Endometrial microvascular endothelial cells (primary cell): ENCODE measurements around the gene TMC6. TPM values are rescaled to one million over a fixed set of nuclear protein-coding genes. Genes with fewer than 3 reads are reported as not detected.
"Not testable (repeated sequence)": the region's sequence is repeated elsewhere in the genome, so short reads cannot be mapped to it uniquely, and the experiment has no call there.

ENCODE experiments used
- in situ Hi-C: cut with HindIII; loops from 2 replicates; pipeline ENCODE4 v1.10.0; 2017; ENCODE audit warnings: low sequenced_read_pairs, low pct_unique_long_range_greater_than_20kb; ENCODE audit errors: inconsistent ontology term
- total RNA-seq: library from RNA; depleted of rRNA; stranded (reverse); fragments of >200 nt; gene quantifications from one replicate; pipeline ENCODE4 v1.2.3, GENCODE V29; 2015; ENCODE audit errors: inconsistent ontology term

TMC6 gene, protein sequence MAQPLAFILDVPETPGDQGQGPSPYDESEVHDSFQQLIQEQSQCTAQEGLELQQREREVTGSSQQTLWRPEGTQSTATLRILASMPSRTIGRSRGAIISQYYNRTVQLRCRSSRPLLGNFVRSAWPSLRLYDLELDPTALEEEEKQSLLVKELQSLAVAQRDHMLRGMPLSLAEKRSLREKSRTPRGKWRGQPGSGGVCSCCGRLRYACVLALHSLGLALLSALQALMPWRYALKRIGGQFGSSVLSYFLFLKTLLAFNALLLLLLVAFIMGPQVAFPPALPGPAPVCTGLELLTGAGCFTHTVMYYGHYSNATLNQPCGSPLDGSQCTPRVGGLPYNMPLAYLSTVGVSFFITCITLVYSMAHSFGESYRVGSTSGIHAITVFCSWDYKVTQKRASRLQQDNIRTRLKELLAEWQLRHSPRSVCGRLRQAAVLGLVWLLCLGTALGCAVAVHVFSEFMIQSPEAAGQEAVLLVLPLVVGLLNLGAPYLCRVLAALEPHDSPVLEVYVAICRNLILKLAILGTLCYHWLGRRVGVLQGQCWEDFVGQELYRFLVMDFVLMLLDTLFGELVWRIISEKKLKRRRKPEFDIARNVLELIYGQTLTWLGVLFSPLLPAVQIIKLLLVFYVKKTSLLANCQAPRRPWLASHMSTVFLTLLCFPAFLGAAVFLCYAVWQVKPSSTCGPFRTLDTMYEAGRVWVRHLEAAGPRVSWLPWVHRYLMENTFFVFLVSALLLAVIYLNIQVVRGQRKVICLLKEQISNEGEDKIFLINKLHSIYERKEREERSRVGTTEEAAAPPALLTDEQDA
- 30.3 TPM for total RNA-seq

DNA sequence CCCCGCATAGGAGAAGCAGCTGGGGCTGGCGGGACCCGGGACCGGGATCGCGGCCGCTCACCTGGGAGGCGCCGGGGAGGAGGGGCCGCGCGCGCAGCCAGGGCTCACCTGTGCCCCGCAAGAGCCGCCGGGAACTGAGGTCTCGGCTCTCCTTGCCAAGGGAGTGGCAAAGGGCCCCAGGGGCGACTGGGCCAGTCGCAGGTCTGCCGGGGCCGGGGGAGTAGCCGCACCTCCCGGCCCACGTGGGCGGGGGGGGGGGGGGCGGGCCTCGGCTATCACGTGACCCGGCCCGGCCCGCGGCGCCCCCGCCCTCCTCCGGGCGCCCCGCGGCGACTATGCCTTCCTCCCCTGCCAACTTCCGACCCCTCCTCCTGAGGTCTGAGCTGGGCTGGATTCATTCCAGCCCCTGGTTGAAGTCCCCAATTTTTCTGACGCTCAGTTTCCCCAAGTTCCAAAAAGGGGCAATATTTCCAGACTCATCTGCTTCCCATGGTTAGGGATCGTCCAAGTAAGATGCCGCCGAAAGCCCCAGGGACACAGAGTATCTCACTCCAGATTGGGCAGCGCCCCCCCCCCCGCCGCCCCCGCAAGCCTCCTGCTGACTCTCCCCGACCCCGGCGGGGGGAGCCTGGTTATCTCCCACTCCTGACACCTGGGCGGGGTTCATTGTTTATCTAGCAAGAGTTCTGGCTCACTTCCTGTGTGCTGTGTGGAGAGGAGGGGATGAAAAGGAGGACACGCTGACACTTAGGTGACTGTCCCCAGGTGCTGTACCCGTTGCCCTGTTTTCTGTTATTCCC is at the start of gene TMC6:
Gene TMC6, minus strand, starts transcription at position 205 of the 800 bp plus-strand sequence. CDS start 1,923 bp downstream, outside the sequence.
- in situ Hi-C loops: no loop called here

DNA sequence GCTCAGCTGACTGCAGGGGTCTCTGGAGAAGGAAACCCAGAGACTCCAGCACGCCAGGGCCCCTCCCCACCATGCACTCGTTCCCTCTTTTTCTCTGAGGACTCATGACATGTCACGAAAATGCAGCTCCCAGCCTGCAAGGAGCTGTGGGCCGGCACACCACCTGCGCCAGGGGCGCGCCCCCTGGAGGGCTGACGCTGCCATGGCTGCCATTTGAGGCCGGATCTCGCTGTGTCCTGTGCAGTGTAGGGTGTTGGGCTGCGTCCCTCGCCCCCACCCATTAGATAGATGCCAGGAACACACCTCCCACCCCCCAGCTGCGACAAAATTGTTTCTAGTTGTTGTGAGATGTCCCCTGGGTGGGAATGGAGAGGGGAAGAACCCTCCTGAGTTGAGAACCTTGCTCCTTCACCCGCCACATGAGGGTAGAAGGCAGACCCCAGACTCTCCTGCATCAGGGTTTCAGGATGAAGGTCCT is 48.0 kb upstream of the TMC6 start:
- in situ Hi-C loops: no loop called here

DNA sequence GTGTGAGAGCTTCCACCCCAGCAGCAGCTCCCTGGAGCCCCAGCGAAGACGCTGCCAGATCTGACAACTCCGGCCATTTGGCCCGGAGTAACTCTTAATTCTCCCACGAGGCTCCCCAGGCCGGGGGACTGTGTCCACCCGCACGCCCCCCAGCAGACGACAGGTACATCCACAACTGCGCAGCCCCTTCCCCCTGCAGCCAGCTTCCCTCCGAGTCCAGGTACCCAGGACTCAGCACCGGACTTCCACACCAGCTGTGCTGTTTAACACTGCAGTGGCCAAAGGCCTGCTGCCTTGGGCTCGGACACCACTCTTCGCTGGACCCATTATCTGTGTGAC is 47.1 kb upstream of the TMC6 start:
- in situ Hi-C loops: no loop called here

DNA sequence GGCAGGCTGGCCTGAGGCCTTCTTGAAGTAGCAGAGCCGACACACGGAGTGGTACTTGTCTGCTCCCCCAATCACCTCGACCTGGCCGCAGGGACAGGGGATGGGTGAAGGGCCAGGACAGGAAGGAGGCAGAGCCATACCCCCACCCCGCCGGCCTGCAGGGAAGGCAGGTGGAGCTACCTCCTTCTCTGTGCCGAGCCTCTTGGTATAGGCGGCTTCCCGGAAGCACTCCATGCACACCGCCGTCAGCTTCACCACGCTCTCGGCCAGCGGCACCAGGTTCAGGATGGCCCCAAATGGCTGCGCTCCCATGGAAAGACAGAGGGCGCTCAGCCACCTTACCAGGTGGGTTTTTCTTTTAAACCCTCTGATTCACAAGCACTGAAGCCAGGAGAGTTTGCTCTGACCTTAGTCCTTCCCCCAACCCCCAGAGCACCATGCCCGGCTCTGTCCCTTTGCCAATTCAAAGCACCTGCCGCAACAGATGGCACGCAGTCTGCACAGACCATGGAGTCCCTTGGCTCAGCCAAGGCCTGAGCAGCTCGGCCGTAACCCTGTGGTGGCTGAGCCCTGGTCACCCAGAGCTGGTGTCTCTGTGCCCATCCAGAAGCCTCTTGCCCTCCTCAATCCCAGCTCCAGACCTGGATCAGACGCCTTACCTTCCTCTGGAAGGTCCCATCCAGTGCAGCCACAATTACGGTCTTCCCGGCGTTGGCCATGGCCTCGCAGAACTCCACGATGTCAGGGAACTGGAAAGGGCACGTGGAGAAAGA is 46.5 kb upstream of the TMC6 start:
- in situ Hi-C loops: no loop called here

DNA sequence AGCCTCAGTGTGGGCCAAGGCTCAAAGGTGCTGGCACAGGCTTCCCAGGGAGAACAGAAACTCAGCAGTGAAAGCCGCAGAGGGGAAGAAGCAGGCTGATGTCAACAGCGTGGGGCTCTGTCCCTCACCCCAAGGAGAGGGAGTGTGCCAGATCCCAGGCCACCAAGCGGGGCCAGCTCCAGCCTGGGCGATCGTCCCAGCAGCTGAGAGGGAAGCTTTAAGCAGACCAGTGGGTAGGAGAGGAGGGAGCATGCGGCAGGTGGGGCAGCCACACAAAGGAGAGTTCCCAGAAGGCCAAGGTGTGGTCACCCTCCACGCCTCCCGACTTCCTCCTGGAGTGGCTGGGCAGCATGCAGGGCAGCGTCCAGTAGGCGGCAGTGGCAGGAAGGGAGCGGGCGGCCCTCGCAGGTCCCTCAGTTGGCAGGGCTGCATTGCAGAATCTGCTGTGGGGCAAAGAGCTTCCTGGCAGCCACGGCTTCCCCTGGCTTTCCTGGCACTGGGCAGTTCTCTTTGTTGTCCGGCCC is 45.9 kb upstream of the TMC6 start:
- in situ Hi-C loops: no loop called here

DNA sequence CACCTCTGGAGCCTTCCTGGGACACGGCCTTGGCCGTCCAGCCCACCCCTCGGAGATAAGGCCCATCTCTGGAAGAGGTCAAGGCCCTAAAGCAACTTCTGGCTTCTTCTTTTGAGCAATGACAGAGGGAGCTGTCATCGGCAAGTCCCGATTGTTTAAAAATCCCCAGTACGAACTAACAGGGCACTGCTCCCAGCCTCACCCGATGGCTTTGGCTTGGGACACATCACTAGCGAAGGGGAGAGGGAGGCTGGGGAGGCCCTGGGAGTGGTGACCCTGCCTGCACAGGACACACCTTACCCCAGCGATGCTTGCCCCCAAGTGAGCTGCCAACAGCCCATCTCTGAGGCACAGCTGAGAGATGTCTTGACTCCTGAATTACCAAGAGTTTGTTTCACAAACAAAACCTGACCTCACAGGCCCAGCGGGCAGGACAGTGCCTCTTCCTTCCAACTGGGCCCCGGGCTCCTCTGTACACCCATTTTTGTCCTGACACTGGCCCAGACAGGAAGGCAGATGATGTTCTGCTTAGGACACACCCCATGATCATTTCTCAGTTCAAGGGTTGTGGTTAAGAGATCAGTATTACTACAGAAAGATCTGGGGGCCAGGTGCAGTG is 44.7 kb upstream of the TMC6 start:
- in situ Hi-C loops: no loop called here

DNA sequence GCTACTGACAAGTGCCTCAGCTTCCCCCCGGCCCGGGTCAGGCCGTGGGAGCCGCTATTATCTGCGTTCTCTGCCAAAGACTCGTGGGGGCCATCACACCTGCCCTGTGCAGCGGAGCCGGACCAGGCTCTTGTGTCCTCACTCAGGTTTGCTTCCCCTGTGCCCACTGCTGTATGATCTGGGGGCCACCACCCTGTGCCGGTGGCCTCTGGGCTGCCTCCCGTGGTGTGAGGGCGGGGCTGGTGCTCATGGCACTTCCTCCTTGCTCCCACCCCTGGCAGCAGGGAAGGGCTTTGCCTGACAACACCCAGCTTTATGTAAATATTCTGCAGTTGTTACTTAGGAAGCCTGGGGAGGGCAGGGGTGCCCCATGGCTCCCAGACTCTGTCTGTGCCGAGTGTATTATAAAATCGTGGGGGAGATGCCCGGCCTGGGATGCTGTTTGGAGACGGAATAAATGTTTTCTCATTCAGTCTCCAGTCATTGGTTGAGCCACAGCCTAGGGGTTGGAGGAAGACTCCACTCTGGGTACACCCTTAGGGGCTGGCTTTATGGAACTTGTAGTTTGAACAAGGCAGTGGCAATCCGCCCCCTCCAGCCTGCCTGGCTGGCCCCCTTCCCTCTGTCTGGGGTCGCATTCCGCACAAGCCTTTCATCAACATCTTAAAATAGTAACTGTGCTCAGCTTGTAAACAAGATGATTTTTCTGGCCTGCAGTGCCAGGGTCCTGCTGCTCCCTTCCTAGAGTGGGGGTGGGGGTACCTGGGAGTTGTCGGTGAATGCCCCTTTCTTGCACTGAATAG is 43.9 kb upstream of the TMC6 start:
- in situ Hi-C loops: no loop called here

DNA sequence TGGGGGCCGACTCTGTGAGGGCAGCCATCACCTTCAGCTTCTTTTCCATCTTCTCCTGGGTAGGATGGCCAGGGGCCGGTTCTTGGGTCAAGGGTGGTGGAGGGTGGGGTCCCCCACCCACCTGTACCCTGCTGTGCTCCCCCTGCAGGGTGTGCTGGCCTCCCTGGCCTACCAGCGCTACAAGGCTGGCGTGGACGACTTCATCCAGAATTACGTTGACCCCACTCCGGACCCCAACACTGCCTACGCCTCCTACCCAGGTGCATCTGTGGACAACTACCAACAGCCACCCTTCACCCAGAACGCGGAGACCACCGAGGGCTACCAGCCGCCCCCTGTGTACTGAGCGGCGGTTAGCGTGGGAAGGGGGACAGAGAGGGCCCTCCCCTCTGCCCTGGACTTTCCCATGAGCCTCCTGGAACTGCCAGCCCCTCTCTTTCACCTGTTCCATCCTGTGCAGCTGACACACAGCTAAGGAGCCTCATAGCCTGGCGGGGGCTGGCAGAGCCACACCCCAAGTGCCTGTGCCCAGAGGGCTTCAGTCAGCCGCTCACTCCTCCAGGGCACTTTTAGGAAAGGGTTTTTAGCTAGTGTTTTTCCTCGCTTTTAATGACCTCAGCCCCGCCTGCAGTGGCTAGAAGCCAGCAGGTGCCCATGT is 43.2 kb upstream of the TMC6 start:
- in situ Hi-C loops: not testable (repeated sequence)

DNA sequence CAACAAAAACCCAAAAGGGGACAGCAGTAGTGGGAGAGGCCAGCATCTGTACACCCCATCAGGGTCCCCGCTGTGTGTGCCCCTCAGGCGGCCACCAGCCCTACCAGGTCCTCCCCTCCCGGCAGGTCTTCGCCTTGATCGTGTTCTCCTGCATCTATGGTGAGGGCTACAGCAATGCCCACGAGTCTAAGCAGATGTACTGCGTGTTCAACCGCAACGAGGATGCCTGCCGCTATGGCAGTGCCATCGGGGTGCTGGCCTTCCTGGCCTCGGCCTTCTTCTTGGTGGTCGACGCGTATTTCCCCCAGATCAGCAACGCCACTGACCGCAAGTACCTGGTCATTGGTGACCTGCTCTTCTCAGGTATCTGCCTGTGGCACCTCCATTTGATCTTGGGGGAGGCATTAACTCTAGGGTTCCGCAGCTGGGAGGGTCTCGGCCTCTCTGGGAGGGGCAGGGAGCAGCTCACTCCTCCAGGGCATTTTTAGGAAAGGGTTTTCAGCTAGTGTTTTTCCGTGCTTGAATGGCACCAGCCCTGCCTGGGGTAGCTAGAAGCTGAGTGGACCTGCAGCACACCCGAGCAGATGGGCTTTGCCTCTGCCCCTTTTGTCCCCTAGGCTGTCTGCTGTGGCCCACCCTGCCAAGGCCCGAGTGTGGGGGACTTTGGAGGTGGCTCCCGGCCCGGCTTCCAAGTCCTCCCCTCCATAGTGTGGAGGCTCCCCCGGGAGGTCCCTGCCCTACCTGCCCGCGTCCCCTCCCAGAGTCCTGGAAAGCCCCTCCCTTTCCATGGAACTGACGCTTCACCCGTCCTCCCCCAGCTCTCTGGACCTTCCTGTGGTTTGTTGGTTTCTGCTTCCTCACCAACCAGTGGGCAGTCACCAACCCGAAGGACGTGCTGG is 42.4 kb upstream of the TMC6 start:
- in situ Hi-C loops: no loop called here

DNA sequence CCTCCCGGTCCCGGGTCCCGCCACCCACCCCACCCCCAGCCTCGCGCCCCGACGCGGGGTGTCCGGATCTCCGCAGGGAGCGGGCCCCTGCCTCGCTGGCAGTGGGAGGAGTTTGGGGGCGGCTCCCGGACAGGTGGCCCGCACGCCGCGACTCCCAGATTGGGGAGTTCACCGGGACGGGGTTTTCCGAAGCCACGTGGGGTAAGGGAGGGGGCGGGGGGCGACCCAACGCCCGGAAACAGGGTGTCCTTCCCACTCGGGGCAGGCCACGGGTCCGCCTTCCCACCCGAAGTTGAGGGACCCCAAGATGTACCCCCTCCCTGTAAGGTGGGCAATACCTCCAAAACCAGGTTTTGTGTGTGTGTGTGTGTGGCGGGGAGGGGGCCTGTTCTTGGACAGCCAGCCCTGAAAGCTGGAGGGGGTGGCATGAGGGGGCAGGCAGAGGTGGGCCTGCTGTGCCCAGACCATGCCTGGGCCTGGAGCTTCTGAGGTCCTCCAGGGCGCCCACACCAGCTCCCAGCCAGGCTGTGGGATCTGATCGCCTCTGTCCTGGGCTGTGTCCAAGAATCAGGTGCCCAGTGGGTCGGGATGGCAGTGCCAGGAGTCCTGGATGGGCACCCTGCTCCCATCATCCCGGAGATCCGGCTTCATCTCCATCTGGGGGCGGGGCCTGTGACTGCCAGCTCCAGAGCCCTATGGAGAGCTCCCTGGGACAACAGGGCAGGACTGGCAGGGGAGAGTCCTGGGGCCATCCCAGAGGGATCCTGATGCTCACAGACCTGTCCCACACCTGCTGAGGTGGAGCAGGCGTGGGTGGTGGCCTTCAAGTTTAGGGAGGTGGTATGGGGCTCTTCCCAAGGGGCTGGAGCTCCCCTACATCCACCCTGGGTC is 40.6 kb upstream of the TMC6 start:
- in situ Hi-C loops: no loop called here

DNA sequence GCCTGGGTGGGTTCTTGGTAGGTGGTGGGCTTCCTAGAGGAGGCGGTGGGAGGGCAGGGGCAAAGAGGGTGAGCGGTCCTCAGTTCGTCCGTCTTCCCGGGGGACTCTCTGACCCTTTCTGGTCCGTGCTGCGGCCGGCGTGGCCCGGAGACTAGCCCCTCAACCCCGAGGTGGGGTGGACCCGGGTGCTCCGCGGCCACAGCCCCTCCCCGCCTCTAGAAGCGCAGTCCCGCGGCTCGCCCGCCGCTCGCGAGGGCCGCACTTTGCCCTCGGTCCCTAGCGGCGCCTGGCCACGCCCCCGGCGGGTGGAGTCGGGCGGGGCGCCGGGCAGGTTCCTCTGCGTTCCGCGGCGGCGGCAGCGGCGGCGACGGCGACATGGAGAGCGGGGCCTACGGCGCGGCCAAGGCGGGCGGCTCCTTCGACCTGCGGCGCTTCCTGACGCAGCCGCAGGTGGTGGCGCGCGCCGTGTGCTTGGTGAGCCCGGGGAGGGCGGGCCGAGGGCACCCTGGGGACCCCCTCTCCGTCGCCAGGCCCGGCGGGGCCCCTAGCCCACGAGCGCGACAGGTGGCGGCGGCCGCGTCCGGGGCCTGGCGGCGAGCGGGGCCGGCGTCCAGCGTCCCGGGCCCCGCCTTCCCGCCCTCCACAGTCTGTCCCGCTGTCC is 39.8 kb upstream of the TMC6 start, which contains the start of gene SYNGR2:
Gene SYNGR2, plus strand, starts transcription at position 340 of the 661 bp plus-strand sequence. Its CDS starts 36 bp downstream, at position 376.
- in situ Hi-C loops: no loop called here

DNA sequence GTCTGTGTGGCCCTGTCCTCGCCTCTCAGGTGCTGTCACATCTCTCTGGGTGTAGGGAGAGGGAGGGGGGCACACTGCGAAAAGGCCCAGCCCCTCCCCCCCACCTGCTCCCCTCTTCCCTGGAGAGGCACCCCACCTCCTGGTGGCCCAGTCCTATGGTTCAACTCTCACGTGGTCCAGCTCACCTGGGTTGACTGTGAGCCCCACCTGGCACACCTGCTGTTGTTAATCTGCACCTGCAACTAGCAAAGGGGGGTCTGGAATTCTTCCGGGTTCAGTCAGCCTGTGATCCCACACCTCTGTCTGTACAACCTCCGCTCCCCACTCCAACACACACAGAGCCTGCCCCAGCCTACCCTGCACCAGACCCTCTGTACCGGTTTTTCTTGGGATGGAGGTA is 37.9 kb upstream of the TMC6 start:
- in situ Hi-C loops: no loop called here

DNA sequence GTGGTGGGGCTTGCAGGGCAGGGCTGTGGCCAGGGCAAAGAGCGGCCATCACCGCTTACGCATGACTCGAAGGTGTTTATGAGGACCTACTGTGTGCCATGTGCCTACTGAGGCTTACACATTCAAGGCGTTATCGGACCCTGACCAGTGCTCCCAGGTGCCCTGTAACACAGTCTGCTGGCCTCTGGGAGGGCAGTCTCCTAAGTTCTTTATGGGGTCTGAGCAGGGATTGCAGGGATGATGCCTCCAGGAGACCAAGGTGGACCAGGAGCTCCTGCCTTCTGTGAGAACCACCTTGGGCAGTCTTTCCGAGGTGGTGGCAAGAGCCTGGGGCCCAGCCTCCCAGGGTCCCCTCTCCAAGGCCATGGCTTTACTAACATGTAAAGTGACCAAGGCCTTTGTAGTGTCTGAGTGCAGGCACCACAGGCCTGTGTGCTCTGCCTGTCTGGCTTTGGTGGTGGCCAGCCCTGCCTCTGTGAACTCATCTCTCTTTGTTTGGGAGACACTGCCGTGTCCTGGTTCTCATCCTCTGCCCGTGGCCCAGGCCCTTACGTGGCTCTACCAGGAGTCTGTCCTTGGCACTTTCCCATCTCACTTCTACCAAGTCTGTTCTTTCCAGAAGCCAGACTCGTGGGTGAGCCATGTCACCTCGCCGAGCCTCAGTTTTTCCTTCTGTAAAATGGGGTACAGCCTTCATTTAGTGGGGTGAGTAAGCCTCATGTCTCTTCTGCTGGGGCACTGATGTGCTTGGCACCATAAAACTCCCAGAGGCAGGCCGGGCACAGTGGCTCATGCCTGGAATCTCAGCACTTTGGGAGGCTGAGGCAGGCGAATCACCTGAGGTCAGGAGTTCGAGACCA is 36.4 kb upstream of the TMC6 start:
- in situ Hi-C loops: no loop called here
